ENCODE results near the gene MACROD2. TPM values are rescaled to one million over a fixed set of nuclear protein-coding genes. Genes with fewer than 3 reads are reported as not detected.

The MACROD2 gene
- polyA plus RNA-seq, 1 donor from 2014 or later = 23.2 TPM

GRCh38 chr20:14434384-14435136 lies 439.2 kb downstream of the MACROD2 start:
- no peaks in the 10 kb centered on the region for H4K20me1 ChIP-seq (ENCODE audit: insufficient read depth)
- no peak overlapping the region for H2AFZ ChIP-seq (ENCODE audit: low read depth, low read length)
- no peaks in the 10 kb centered on the region for H3K9me3 ChIP-seq (ENCODE audit: low read length)
- H3F3A ChIP-seq (ENCODE audit: insufficient read depth, low read length, poor library complexity, severe bottlenecking) = no peaks in the 10 kb centered on the region
- no peaks in the 10 kb centered on the region for H3K79me2 ChIP-seq (replicated peaks; ENCODE audit: insufficient read depth, low read length)
- H3K36me3 ChIP-seq (ENCODE audit: insufficient read depth, low read length) = no peaks in the 10 kb centered on the region
- no peak overlapping the region for H3K27ac ChIP-seq (ENCODE audit: low read length)
- H3K9me2 ChIP-seq (ENCODE audit: insufficient read depth, low read length) = no peaks in the 10 kb centered on the region
- no peaks in the 10 kb centered on the region for H3K27me3 ChIP-seq (ENCODE audit: insufficient read depth, low read depth, low read length)
- H3K4me3 ChIP-seq (ENCODE audit: low read length) = no peak overlapping the region
- H3K9ac ChIP-seq (ENCODE audit: low read length) = no peak overlapping the region
- no peak overlapping the region for H3K4me2 ChIP-seq (ENCODE audit: low read length)
- TF ChIP-seq REST (IDR thresholded peaks at IDR 0.05; ENCODE audit: borderline replicate concordance) (no peak), CTCF (IDR thresholded peaks at IDR 0.05; ENCODE audit: poor library complexity, severe bottlenecking) (no peak), EP300 (conservative IDR thresholded peaks at IDR 0.05; ENCODE audit: poor library complexity, severe bottlenecking) (no peak), MXI1 (conservative IDR thresholded peaks at IDR 0.05; ENCODE audit: poor library complexity, severe bottlenecking) (no peak), POLR2AphosphoS5 (IDR thresholded peaks at IDR 0.05) (no peak), RAD21 (conservative IDR thresholded peaks at IDR 0.05) (no peak), TAF1 (IDR thresholded peaks at IDR 0.05; ENCODE audit: low read depth) (no peak), EZH2 (IDR thresholded peaks at IDR 0.05; ENCODE audit: borderline replicate concordance, insufficient read depth, low read length, poor library complexity, severe bottlenecking) (no peak), SMC3 (conservative IDR thresholded peaks at IDR 0.05; ENCODE audit: poor library complexity) (no peak)

- no peaks in the 10 kb centered on the region for H3K9me3 ChIP-seq (ENCODE audit: low read length)
- no peaks in the 10 kb centered on the region for H3K27me3 ChIP-seq (ENCODE audit: insufficient read depth, low read depth, low read length)
These were observed 445.9 kb downstream of the MACROD2 start for GRCh38 chr20:14441201-14441600.

More at GRCh38 chr20:14441201-14441600, 445.9 kb downstream of the MACROD2 start:
- Histone ChIP-seq H2AFZ (ENCODE audit: low read depth, low read length) (no peak overlapping the region), H3F3A (ENCODE audit: insufficient read depth, low read length, poor library complexity, severe bottlenecking) (no peaks in the 10 kb centered on the region), H4K20me1 (ENCODE audit: insufficient read depth) (no peaks in the 10 kb centered on the region), H3K36me3 (ENCODE audit: insufficient read depth, low read length) (no peaks in the 10 kb centered on the region), H3K9me2 (ENCODE audit: insufficient read depth, low read length) (no peaks in the 10 kb centered on the region), H3K9ac (ENCODE audit: low read length) (no peak overlapping the region), H3K4me3 (ENCODE audit: low read length) (no peak overlapping the region), H3K27ac (ENCODE audit: low read length) (no peak overlapping the region), H3K4me2 (ENCODE audit: low read length) (no peak overlapping the region), H3K79me2 (replicated peaks; ENCODE audit: insufficient read depth, low read length) (no peaks in the 10 kb centered on the region)
- TF ChIP-seq CTCF (IDR thresholded peaks at IDR 0.05; ENCODE audit: poor library complexity, severe bottlenecking) (no peak), MXI1 (conservative IDR thresholded peaks at IDR 0.05; ENCODE audit: poor library complexity, severe bottlenecking) (no peak), EZH2 (IDR thresholded peaks at IDR 0.05; ENCODE audit: borderline replicate concordance, insufficient read depth, low read length, poor library complexity, severe bottlenecking) (no peak), TAF1 (IDR thresholded peaks at IDR 0.05; ENCODE audit: low read depth) (no peak)
